Measurements from ENCODE around the gene MYO1B.

- no peak for TF ChIP-seq RAD21 (conservative IDR thresholded peaks at IDR 0.05)
- TF ChIP-seq CTCF (IDR thresholded peaks at IDR 0.05; ENCODE audit: poor library complexity, severe bottlenecking): no peak
- no peak for TF ChIP-seq POLR2AphosphoS5 (IDR thresholded peaks at IDR 0.05)
These were observed 62.8 kb downstream of the MYO1B start for GRCh38 chr2:191308026-191308425.
